ACC112 (cell line): ENCODE results near the gene SLC6A17.

Source experiments
- H2AFZ ChIP-seq: fragments of 200-600 bp; sonication (generic); one replicate; pipeline ENCODE4 v1.6.0; 2017; ENCODE audit warnings: antibody characterized with exemption, low read length; ENCODE audit not compliant: unreplicated experiment
- H3K27ac ChIP-seq: fragments of 200-600 bp; sonication (generic); 2 replicates; pipeline ENCODE4 v1.5.1; 2014; ENCODE audit warnings: low read depth, mild to moderate bottlenecking, antibody characterized with exemption, low read length, moderate library complexity
- H3K27me3 ChIP-seq: fragments of 200-600 bp; sonication (generic); 2 replicates; pipeline ENCODE4 v1.6.1; 2014; ENCODE audit warnings: mild to moderate bottlenecking, antibody characterized with exemption, low read length, moderate library complexity, mixed read lengths; ENCODE audit not compliant: insufficient read depth
- H3K36me3 ChIP-seq: fragments of 200-600 bp; sonication (generic); 2 replicates; pipeline ENCODE4 v1.6.1; 2016; ENCODE audit warnings: mild to moderate bottlenecking, antibody characterized with exemption, low read length, moderate library complexity, mixed read lengths; ENCODE audit not compliant: insufficient read depth
- H3K4me1 ChIP-seq: fragments of 200-600 bp; sonication (generic); one replicate; pipeline ENCODE4 v1.6.1; 2016; ENCODE audit warnings: low read length, mixed read lengths; ENCODE audit not compliant: insufficient read depth, unreplicated experiment, control insufficient read depth
- H3K4me3 ChIP-seq: fragments of 200-600 bp; sonication (generic); 2 replicates; pipeline ENCODE4 v1.5.1; 2014; ENCODE audit warnings: mild to moderate bottlenecking, low read depth, low read length
- H3K79me2 ChIP-seq: fragments of 200-600 bp; sonication (generic); one replicate; pipeline ENCODE4 v1.6.0; 2016; ENCODE audit warnings: low read length; ENCODE audit not compliant: control insufficient read depth, unreplicated experiment, insufficient read depth

SLC6A17 gene

GRCh38 chr1:110233861-110234260, 83.6 kb downstream of the SLC6A17 start:
- no peak overlapping the region for H2AFZ ChIP-seq
- H3K4me1 ChIP-seq, result peaks cover 21% of the 10 kb centered on the region
- no peaks in the 10 kb centered on the region for H3K79me2 ChIP-seq
- H3K27ac ChIP-seq, result no peak overlapping the region
- no peak overlapping the region for H3K4me3 ChIP-seq
- no peaks in the 10 kb centered on the region for H3K27me3 ChIP-seq
- H3K36me3 ChIP-seq, result no peaks in the 10 kb centered on the region

- H3K79me2 ChIP-seq, result no peaks in the 10 kb centered on the region
- H3K36me3 ChIP-seq, result no peaks in the 10 kb centered on the region
- H2AFZ ChIP-seq, result peak overlapping the region; percentile 58
- H3K27me3 ChIP-seq, result no peaks in the 10 kb centered on the region
- no peak overlapping the region for H3K4me3 ChIP-seq
- H3K27ac ChIP-seq, result peak overlapping the region; percentile 71; the same call in 1 of the 2 replicates
- H3K4me1 ChIP-seq, result peaks cover 23% of the 10 kb centered on the region
These were observed 84.4 kb downstream of the SLC6A17 start for GRCh38 chr1:110234691-110235090.

GRCh38 chr1:110235181-110235833, 85.0 kb downstream of the SLC6A17 start:
- Histone ChIP-seq H3K79me2 (no peaks in the 10 kb centered on the region), H3K27me3 (no peaks in the 10 kb centered on the region), H3K4me3 (no peak overlapping the region), H3K4me1 (peaks cover 25% of the 10 kb centered on the region), H3K27ac (peak overlapping the region; percentile 71), H2AFZ (peak overlapping the region; percentile 58), H3K36me3 (no peaks in the 10 kb centered on the region)

- Histone ChIP-seq H3K27me3 (no peaks in the 10 kb centered on the region), H3K79me2 (no peaks in the 10 kb centered on the region), H3K4me3 (no peak overlapping the region), H3K36me3 (no peaks in the 10 kb centered on the region), H3K27ac (peak overlapping the region; percentile 71), H2AFZ (no peak overlapping the region), H3K4me1 (peaks cover 25% of the 10 kb centered on the region)
These were observed 85.8 kb downstream of the SLC6A17 start for GRCh38 chr1:110235834-110236682.

- Histone ChIP-seq H3K4me3 (no peak overlapping the region), H3K36me3 (no peaks in the 10 kb centered on the region), H3K27me3 (peaks cover 6% of the 10 kb centered on the region), H3K27ac (no peak overlapping the region), H3K4me1 (peaks cover 25% of the 10 kb centered on the region), H2AFZ (no peak overlapping the region), H3K79me2 (no peaks in the 10 kb centered on the region)
These were observed 87.3 kb downstream of the SLC6A17 start for GRCh38 chr1:110237386-110238152.

GRCh38 chr1:110239441-110240430, 89.4 kb downstream of the SLC6A17 start:
- H3K27me3 ChIP-seq, result peaks cover 7% of the 10 kb centered on the region
- H3K79me2 ChIP-seq, result no peaks in the 10 kb centered on the region
- H3K36me3 ChIP-seq, result no peaks in the 10 kb centered on the region
- peaks cover 25% of the 10 kb centered on the region for H3K4me1 ChIP-seq
- H3K27ac ChIP-seq, result no peak overlapping the region
- no peak overlapping the region for H2AFZ ChIP-seq
- no peak overlapping the region for H3K4me3 ChIP-seq

GRCh38 chr1:110240476-110241210, 90.3 kb downstream of the SLC6A17 start:
- H3K27me3 ChIP-seq, result peaks cover 16% of the 10 kb centered on the region
- peaks cover 16% of the 10 kb centered on the region for H3K4me1 ChIP-seq
- no peak overlapping the region for H3K27ac ChIP-seq
- no peaks in the 10 kb centered on the region for H3K36me3 ChIP-seq
- H2AFZ ChIP-seq, result no peak overlapping the region
- no peak overlapping the region for H3K4me3 ChIP-seq
- H3K79me2 ChIP-seq, result no peaks in the 10 kb centered on the region

- Histone ChIP-seq H3K79me2 (no peaks in the 10 kb centered on the region), H3K4me1 (peaks cover 7% of the 10 kb centered on the region), H3K27ac (no peak overlapping the region), H3K27me3 (peaks cover 21% of the 10 kb centered on the region), H3K4me3 (no peak overlapping the region), H3K36me3 (no peaks in the 10 kb centered on the region), H2AFZ (no peak overlapping the region)
These were observed 91.2 kb downstream of the SLC6A17 start for GRCh38 chr1:110241516-110241915.

GRCh38 chr1:110242062-110242461, 91.8 kb downstream of the SLC6A17 start:
- H3K79me2 ChIP-seq, result no peaks in the 10 kb centered on the region
- no peak overlapping the region for H2AFZ ChIP-seq
- peaks cover 4% of the 10 kb centered on the region for H3K4me1 ChIP-seq
- H3K27ac ChIP-seq, result no peak overlapping the region
- H3K4me3 ChIP-seq, result no peak overlapping the region
- H3K36me3 ChIP-seq, result no peaks in the 10 kb centered on the region
- H3K27me3 ChIP-seq, result peaks cover 21% of the 10 kb centered on the region
